Measurements from ENCODE around the gene NCKAP5. TPM values are rescaled to one million over a fixed set of nuclear protein-coding genes. Genes with fewer than 3 reads are reported as not detected.

The NCKAP5 gene
- total RNA-seq, 3 donors from 2014 or later (not counting 1 experiment from before 2014, with no cell fraction given): 0.12 to 0.20 TPM; not detected in 1

DNA sequence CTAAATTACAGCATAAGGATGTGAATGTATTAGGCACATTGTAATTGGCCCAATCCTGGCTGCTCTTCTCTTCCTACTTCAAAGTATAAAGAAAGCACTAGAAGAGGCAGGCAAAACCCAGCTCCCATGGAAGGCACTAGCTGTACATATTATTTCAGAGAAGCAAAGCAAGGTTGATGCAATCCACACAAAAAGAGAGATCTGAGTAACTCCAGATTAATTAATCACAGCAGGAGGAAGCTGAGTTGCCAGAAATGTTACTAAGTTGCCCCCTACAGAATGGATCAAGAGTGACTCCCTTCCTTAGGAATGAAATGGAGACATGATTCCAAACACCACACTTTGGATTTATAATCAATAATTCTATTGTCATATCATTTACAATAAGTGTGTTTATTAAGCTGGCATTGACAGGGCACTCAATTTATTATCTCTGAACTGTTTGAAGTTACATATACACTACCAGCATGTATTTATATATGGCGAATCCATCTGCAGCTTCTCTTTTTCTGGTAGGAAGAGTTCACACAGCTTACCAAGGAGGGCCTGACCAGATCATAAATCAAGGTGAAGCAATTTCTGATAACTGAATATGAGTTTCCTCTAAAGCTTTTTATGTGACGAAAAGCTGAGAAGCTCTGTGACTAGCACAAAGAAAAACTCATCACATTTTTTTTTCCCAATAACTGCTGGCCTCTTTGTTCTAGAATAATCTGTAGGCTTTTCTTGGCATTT lies 505.2 kb downstream of the NCKAP5 start:
- H3K4me1 ChIP-seq (ENCODE audit: control insufficient read depth, insufficient read depth, low read length): no peaks in the 10 kb centered on the region
- intact Hi-C loops (cut with micrococcal nuclease): loop anchor here (10.0 kb wide), 1 partner anchor 802 kb away; no protein-coding TSS in a partner anchor
- no peak overlapping the region for H3K27ac Mint-ChIP-seq
- no peak overlapping the region for H3K4me3 Mint-ChIP-seq
- no peak overlapping the region for H3K4me3 ChIP-seq (ENCODE audit: low read length)
- no peak for TF ChIP-seq CTCF (IDR thresholded peaks at IDR 0.05)
- H3K9me3 Mint-ChIP-seq: peaks cover 4 to 14% of the 10 kb centered on the region in 2 donors
- H3K9me3 ChIP-seq (ENCODE audit: control insufficient read depth, insufficient read depth, low read length): peaks cover 2% of the 10 kb centered on the region
- H3K36me3 ChIP-seq (ENCODE audit: control insufficient read depth, insufficient read depth, low read length): no peaks in the 10 kb centered on the region
- H3K27me3 ChIP-seq (ENCODE audit: control insufficient read depth, insufficient read depth, low read length): no peaks in the 10 kb centered on the region
- no peaks in the 10 kb centered on the region for H3K4me1 Mint-ChIP-seq
- H3K36me3 Mint-ChIP-seq: no peaks in the 10 kb centered on the region
- DNase-seq: no peak
- H3K27me3 Mint-ChIP-seq (ENCODE audit: low read depth in 2 of 2): no peaks in the 10 kb centered on the region
- no peak for ATAC-seq
- H3K27ac ChIP-seq (ENCODE audit: low read length): no peak overlapping the region
- 75% methylated on average over 2 of the region's 2 CpGs for WGBS (ENCODE audit: insufficient coverage)

- intact Hi-C loops (cut with micrococcal nuclease): loop anchor here (10.0 kb wide), 1 partner anchor 803 kb away; no protein-coding TSS in a partner anchor
- ATAC-seq (no peak), DNase-seq (no peak)
- Mint-ChIP-seq H3K27ac (no peak overlapping the region), H3K36me3 (no peaks in the 10 kb centered on the region), H3K27me3 (ENCODE audit: low read depth in 2 of 2) (no peaks in the 10 kb centered on the region), H3K9me3 (peaks cover 4 to 14% of the 10 kb centered on the region in 2 donors), H3K4me3 (no peak overlapping the region), H3K4me1 (no peaks in the 10 kb centered on the region)
- WGBS (ENCODE audit: insufficient coverage): 80% methylated on average over 1 of the region's 3 CpGs
- Histone ChIP-seq H3K9me3 (ENCODE audit: control insufficient read depth, insufficient read depth, low read length) (peaks cover 2% of the 10 kb centered on the region), H3K36me3 (ENCODE audit: control insufficient read depth, insufficient read depth, low read length) (no peaks in the 10 kb centered on the region), H3K27ac (ENCODE audit: low read length) (no peak overlapping the region), H3K4me1 (ENCODE audit: control insufficient read depth, insufficient read depth, low read length) (no peaks in the 10 kb centered on the region), H3K27me3 (ENCODE audit: control insufficient read depth, insufficient read depth, low read length) (no peaks in the 10 kb centered on the region), H3K4me3 (ENCODE audit: low read length) (no peak overlapping the region)
- TF ChIP-seq CTCF (IDR thresholded peaks at IDR 0.05): no peak
Measured at GRCh38 chr2:133061874-133062593, 506.2 kb downstream of the NCKAP5 start.

- no peak for ATAC-seq
- TF ChIP-seq CTCF (IDR thresholded peaks at IDR 0.05): no peak
- H3K9me3 ChIP-seq (ENCODE audit: control insufficient read depth, insufficient read depth, low read length): no peaks in the 10 kb centered on the region
- H3K27ac ChIP-seq (ENCODE audit: low read length): no peak overlapping the region
- no peak for DNase-seq
- H3K4me3 Mint-ChIP-seq: no peak overlapping the region
- H3K4me3 ChIP-seq (ENCODE audit: low read length): no peak overlapping the region
- 50% methylated on average over 2 of the region's 3 CpGs for WGBS (ENCODE audit: insufficient coverage)
- H3K27me3 ChIP-seq (ENCODE audit: control insufficient read depth, insufficient read depth, low read length): no peaks in the 10 kb centered on the region
- no peak overlapping the region for H3K27ac Mint-ChIP-seq
- H3K27me3 Mint-ChIP-seq (ENCODE audit: low read depth in 2 of 2): no peaks in the 10 kb centered on the region
- no peaks in the 10 kb centered on the region for H3K36me3 ChIP-seq (ENCODE audit: control insufficient read depth, insufficient read depth, low read length)
- intact Hi-C loops (cut with micrococcal nuclease): no loop called here
- H3K9me3 Mint-ChIP-seq: peaks cover 5 to 6% of the 10 kb centered on the region in 2 donors
- H3K4me1 Mint-ChIP-seq: no peaks in the 10 kb centered on the region
- H3K36me3 Mint-ChIP-seq: no peaks in the 10 kb centered on the region
- no peaks in the 10 kb centered on the region for H3K4me1 ChIP-seq (ENCODE audit: control insufficient read depth, insufficient read depth, low read length)
Measured at GRCh38 chr2:133054297-133054696, 514.0 kb downstream of the NCKAP5 start.
